Sciatic nerve (tissue), 2 donors: ENCODE results near the gene RNU1-4. TPM values are rescaled to one million over a fixed set of nuclear protein-coding genes. Genes with fewer than 3 reads are reported as not detected.
"Not testable (repeated sequence)": the region's sequence is repeated elsewhere in the genome, so short reads cannot be mapped to it uniquely, and the experiment has no call there.

Experiments
- ATAC-seq: fragments of 200-7000 bp; cut with Tn5 transposase; one replicate; pipeline ENCODE4 v1.9.1; 2020; ENCODE audit warnings: mild to moderate bottlenecking, moderate library complexity
- DNase-seq: peaks from one replicate; pipeline ENCODE4 v3.0.0-alpha.2; 2020; ENCODE audit warnings: low spot score
- intact Hi-C: fragments of 100-400 bp; cut with DNase I; formaldehyde crosslinking; loops from one replicate; pipeline ENCODE4 v1.14.2; 2022
- total RNA-seq: library from RNA; stranded (reverse); fragmentation: NEBNext Ultra II Directional; extraction: Animal tissue kit (Norgen Biotek cat#: 25700); gene quantifications from one replicate; pipeline ENCODE4 v1.2.1, GENCODE V29; 2021
- donor health status: DM: no; HTN: no; CAD: no.
- donor health status: DM: no; HTN: no; CAD: no.

RNU1-4 gene
- total RNA-seq, 1 donor from 2014 or later, result 13,769 TPM

GRCh38 chr1:16777821-16778220, 37.5 kb downstream of the RNU1-4 start:
- ATAC-seq, DNase-seq, intact Hi-C loops: not testable (repeated sequence)

GRCh38 chr1:16779525-16779924, 39.2 kb downstream of the RNU1-4 start:
- ATAC-seq, intact Hi-C loops, DNase-seq: not testable (repeated sequence)

GRCh38 chr1:16781033-16781432, 40.7 kb downstream of the RNU1-4 start:
- intact Hi-C loops, ATAC-seq, DNase-seq: not testable (repeated sequence)

- intact Hi-C loops, DNase-seq, ATAC-seq: not testable (repeated sequence)
These were observed 41.3 kb downstream of the RNU1-4 start for GRCh38 chr1:16781625-16782024.

- ATAC-seq, DNase-seq, intact Hi-C loops: not testable (repeated sequence)
These were observed 44.6 kb downstream of the RNU1-4 start for GRCh38 chr1:16784955-16785354.

- DNase-seq, intact Hi-C loops: not testable (repeated sequence)
- peak; percentile 97 for ATAC-seq
These were observed 46.0 kb downstream of the RNU1-4 start for GRCh38 chr1:16786362-16786761.

GRCh38 chr1:16787175-16787574, 46.9 kb downstream of the RNU1-4 start:
- intact Hi-C loops, DNase-seq, ATAC-seq: not testable (repeated sequence)

GRCh38 chr1:16787711-16788110, 47.4 kb downstream of the RNU1-4 start:
- DNase-seq, ATAC-seq, intact Hi-C loops: not testable (repeated sequence)

Other genes starting within 250 kb of the RNU1-4 start
- gene RNU1-1, start 226.2 kb upstream of the RNU1-4 start, total RNA-seq, result 13,769 TPM
- gene NBPF1, start 127.0 kb upstream of the RNU1-4 start, total RNA-seq, result 40.4 TPM
- gene RNU1-3, start 73.6 kb upstream of the RNU1-4 start, total RNA-seq, result 13,769 TPM
- gene RNU1-2, start 155.5 kb downstream of the RNU1-4 start, total RNA-seq, result 13,769 TPM
- gene CROCC, start 181.4 kb downstream of the RNU1-4 start, total RNA-seq, result 35.7 TPM
- 17.3 TPM for gene MFAP2, start 240.1 kb downstream of the RNU1-4 start, total RNA-seq